GM18499 (cell line): ENCODE results near the gene GPR173.

Experiments used
- ATAC-seq: cut with Tn5 transposase; IDR thresholded peaks from one replicate; pipeline ENCODE4 v1.9.1; 2021; ENCODE audit warnings: moderate number of reproducible peaks; ENCODE audit not compliant: insufficient read depth, unreplicated experiment

Gene GPR173

GRCh38 chrX:53048169-53049126 is at the start of gene GPR173:
GPR173 (plus strand) TSS chrX:53048789; CDS start chrX:53076622, 27,833 bp downstream.
- ATAC-seq: no peak

GRCh38 chrX:53000447-53001135 is 48.0 kb upstream of the GPR173 start:
- ATAC-seq: no peak

GRCh38 chrX:53001958-53002357 is 46.6 kb upstream of the GPR173 start:
- no peak for ATAC-seq

GRCh38 chrX:53003111-53003510 is 45.5 kb upstream of the GPR173 start:
- ATAC-seq: no peak

GRCh38 chrX:53004038-53004437 is 44.6 kb upstream of the GPR173 start:
- no peak for ATAC-seq

- ATAC-seq: no peak
Measured at GRCh38 chrX:53004811-53005210, 43.8 kb upstream of the GPR173 start.

GRCh38 chrX:53005327-53005726 is 43.3 kb upstream of the GPR173 start:
- ATAC-seq: no peak

GRCh38 chrX:53009032-53009431 is 39.6 kb upstream of the GPR173 start:
- ATAC-seq: no peak

GRCh38 chrX:53013291-53013690 is 35.3 kb upstream of the GPR173 start:
- no peak for ATAC-seq

- ATAC-seq: no peak
Measured at GRCh38 chrX:53018627-53019026, 30.0 kb upstream of the GPR173 start.

- ATAC-seq: no peak
Measured at GRCh38 chrX:53022381-53022780, 26.2 kb upstream of the GPR173 start.

GRCh38 chrX:53028678-53029077 is 19.9 kb upstream of the GPR173 start:
- ATAC-seq: no peak

- ATAC-seq: no peak
Measured at GRCh38 chrX:53031380-53031779, 17.2 kb upstream of the GPR173 start.

GRCh38 chrX:53036149-53036548 is 12.4 kb upstream of the GPR173 start:
- ATAC-seq: no peak

GRCh38 chrX:53039236-53039635 is 9.4 kb upstream of the GPR173 start:
- ATAC-seq: no peak

- ATAC-seq: no peak
Measured at GRCh38 chrX:53044995-53045394, 3.6 kb upstream of the GPR173 start.

GRCh38 chrX:53047228-53047627 is 1.4 kb upstream of the GPR173 start:
- ATAC-seq: no peak

GRCh38 chrX:53049127-53049517 is 533 bp downstream of the GPR173 start:
- no peak for ATAC-seq

- ATAC-seq: no peak
Measured at GRCh38 chrX:53050841-53051240, 2.3 kb downstream of the GPR173 start.

GRCh38 chrX:53055244-53055849 is 6.8 kb downstream of the GPR173 start:
- no peak for ATAC-seq

- no peak for ATAC-seq
Measured at GRCh38 chrX:53056292-53056691, 7.7 kb downstream of the GPR173 start.
